Upper lobe of left lung (tissue), 6 donors: ENCODE measurements around the gene UGT1A5. TPM values are rescaled to one million over a fixed set of nuclear protein-coding genes. Genes with fewer than 3 reads are reported as not detected.

Experiments
- ATAC-seq, 2 donors: fragments of 200-7000 bp; cut with Tn5 transposase; one replicate each; pipeline ENCODE4 v1.9.1; 2022; ENCODE audit warnings: mild to moderate bottlenecking in 2 of 2, moderate library complexity in 2 of 2; ENCODE audit not compliant: low FRiP score in 2 of 2
- DNase-seq, 2 donors: peaks; one replicate each; pipeline ENCODE4 v3.0.0-alpha.2; 2019 to 2020
- H3K27ac ChIP-seq, 4 donors: fragments of 200-600 bp; sonication (generic); one replicate each; pipeline ENCODE4 v1.5.1; 2016 to 2019
- H3K27me3 ChIP-seq, 4 donors: fragments of 200-600 bp; sonication (generic); one replicate each; pipeline ENCODE4 v1.5.1; 2017 to 2019
- H3K36me3 ChIP-seq, 4 donors: fragments of 200-600 bp; sonication (generic); one replicate each; pipeline ENCODE4 v1.5.1; 2016 to 2019
- H3K4me1 ChIP-seq, 4 donors: fragments of 200-600 bp; sonication (generic); one replicate each; pipeline ENCODE4 v1.5.1; 2018 to 2019
- H3K4me3 ChIP-seq, 4 donors: fragments of 200-600 bp; sonication (generic); one replicate each; pipeline ENCODE4 v1.5.1; 2017 to 2019; ENCODE audit warnings: mild to moderate bottlenecking in 2 of 4, moderate library complexity in 1 of 4
- H3K9me3 ChIP-seq, 4 donors: fragments of 200-600 bp; sonication (generic); one replicate each; pipeline ENCODE4 v1.5.1; 2018 to 2019
- CTCF ChIP-seq, 6 experiments: fragments of 450-650 bp in 4 of 6; fragments of 200-600 bp in 2 of 6; sonication (generic) in 2 of 6; IDR thresholded peaks; one replicate each; pipeline ENCODE4 v1.5.1; 2016 to 2019; ENCODE audit warnings: antibody characterized with exemption in 6 of 6
- EP300 ChIP-seq, 4 donors: sonication (generic); formaldehyde crosslinking; IDR thresholded peaks; one replicate each; pipeline ENCODE4 v1.5.1; 2017; ENCODE audit warnings: antibody characterized with exemption in 4 of 4, control low read depth in 2 of 4
- POLR2A ChIP-seq, 4 donors: fragments of 450-650 bp; IDR thresholded peaks; one replicate each; pipeline ENCODE4 v1.5.1; 2016 to 2017; ENCODE audit warnings: antibody characterized with exemption in 4 of 4, mild to moderate bottlenecking in 2 of 4
- POLR2AphosphoS5 ChIP-seq, 2 donors: sonication (generic); formaldehyde crosslinking; IDR thresholded peaks; one replicate each; pipeline ENCODE4 v1.5.1; 2017; ENCODE audit warnings: antibody characterized with exemption in 2 of 2
- WGBS, 2 donors: methylation state at CpG; one replicate each; pipeline ENCODE4 v1.1.5; 2017 to 2018; 5-methylcytosine and 5-hydroxymethylcytosine counted together
- total RNA-seq, 6 donors: library from RNA; depleted of rRNA in 4 of 6; stranded (reverse); fragments of >200 nt in 4 of 6; gene quantifications; one replicate each; pipeline versions ENCODE4 v1.1.0 to v1.2.1, GENCODE V29; 2016 to 2021
- donor health status: DM: no; HTN: no; CAD: no; lungs with moderate emphysema.
- donor health status: DM: no; HTN: yes; CAD: no; lungs with severe emphysema.

UGT1A5 gene
- total RNA-seq, 6 donors from 2014 or later, result 1.0 TPM; not detected in 5

GRCh38 chr2:233673896-233674295 is 38.8 kb upstream of the UGT1A5 start:
- no peaks in the 10 kb centered on the region for H3K4me1 ChIP-seq
- no peak overlapping the region for H3K27ac ChIP-seq
- DNase-seq, result no peak
- H3K27me3 ChIP-seq, result no peaks in the 10 kb centered on the region
- no peak for ATAC-seq
- no peak overlapping the region for H3K4me3 ChIP-seq
- H3K9me3 ChIP-seq, result no peaks in the 10 kb centered on the region
- no peak for TF ChIP-seq EP300 (IDR thresholded peaks at IDR 0.05)
- TF ChIP-seq CTCF (IDR thresholded peaks at IDR 0.05), result no peak
- no peak for TF ChIP-seq POLR2A (IDR thresholded peaks at IDR 0.05)
- no peak for TF ChIP-seq POLR2AphosphoS5 (IDR thresholded peaks at IDR 0.05)
- H3K36me3 ChIP-seq, result no peaks in the 10 kb centered on the region

GRCh38 chr2:233674314-233674713 is 38.4 kb upstream of the UGT1A5 start:
- H3K9me3 ChIP-seq, result no peaks in the 10 kb centered on the region
- H3K36me3 ChIP-seq, result no peaks in the 10 kb centered on the region
- no peak overlapping the region for H3K27ac ChIP-seq
- DNase-seq (no peak), ATAC-seq (no peak)
- H3K4me1 ChIP-seq, result no peaks in the 10 kb centered on the region
- no peaks in the 10 kb centered on the region for H3K27me3 ChIP-seq
- no peak overlapping the region for H3K4me3 ChIP-seq
- 61 to 76% methylated on average over 1 of the region's 1 CpG for WGBS, 2 donors
- TF ChIP-seq CTCF (IDR thresholded peaks at IDR 0.05), result no peak
- no peak for TF ChIP-seq EP300 (IDR thresholded peaks at IDR 0.05)
- TF ChIP-seq POLR2A (IDR thresholded peaks at IDR 0.05), result no peak
- no peak for TF ChIP-seq POLR2AphosphoS5 (IDR thresholded peaks at IDR 0.05)

GRCh38 chr2:233674995-233675394 is 37.7 kb upstream of the UGT1A5 start:
- Histone ChIP-seq H3K4me1 (no peaks in the 10 kb centered on the region), H3K36me3 (no peaks in the 10 kb centered on the region), H3K27me3 (no peaks in the 10 kb centered on the region), H3K27ac (no peak overlapping the region), H3K9me3 (no peaks in the 10 kb centered on the region), H3K4me3 (no peak overlapping the region)
- ATAC-seq (no peak), DNase-seq (no peak)
- no peak for TF ChIP-seq POLR2AphosphoS5 (IDR thresholded peaks at IDR 0.05)
- TF ChIP-seq POLR2A (IDR thresholded peaks at IDR 0.05), result no peak
- no peak for TF ChIP-seq EP300 (IDR thresholded peaks at IDR 0.05)
- TF ChIP-seq CTCF (IDR thresholded peaks at IDR 0.05), result no peak
- WGBS, 2 donors, result 34 to 56% methylated on average over 4 of the region's 4 CpGs

- DNase-seq (no peak), ATAC-seq (no peak)
- Histone ChIP-seq H3K36me3 (no peaks in the 10 kb centered on the region), H3K4me1 (no peaks in the 10 kb centered on the region), H3K27me3 (no peaks in the 10 kb centered on the region), H3K4me3 (no peak overlapping the region), H3K27ac (no peak overlapping the region), H3K9me3 (no peaks in the 10 kb centered on the region)
- WGBS, 2 donors, result 82 to 91% methylated on average over 2 of the region's 2 CpGs
- TF ChIP-seq EP300 (IDR thresholded peaks at IDR 0.05), result no peak
- TF ChIP-seq POLR2A (IDR thresholded peaks at IDR 0.05), result no peak
- no peak for TF ChIP-seq POLR2AphosphoS5 (IDR thresholded peaks at IDR 0.05)
Measured at GRCh38 chr2:233676046-233676445, 36.7 kb upstream of the UGT1A5 start.

GRCh38 chr2:233679196-233679595 is 33.5 kb upstream of the UGT1A5 start:
- 69 to 77% methylated on average over 4 of the region's 4 CpGs for WGBS, 2 donors
- DNase-seq, result no peak
- no peaks in the 10 kb centered on the region for H3K4me1 ChIP-seq
- TF ChIP-seq EP300 (IDR thresholded peaks at IDR 0.05), result no peak
- TF ChIP-seq CTCF (IDR thresholded peaks at IDR 0.05), result no peak
- no peak for TF ChIP-seq POLR2AphosphoS5 (IDR thresholded peaks at IDR 0.05)
- TF ChIP-seq POLR2A (IDR thresholded peaks at IDR 0.05), result no peak
- no peaks in the 10 kb centered on the region for H3K27me3 ChIP-seq
- H3K9me3 ChIP-seq, result no peaks in the 10 kb centered on the region
- ATAC-seq, result no peak
- H3K36me3 ChIP-seq, result no peaks in the 10 kb centered on the region
- H3K27ac ChIP-seq, result no peak overlapping the region
- H3K4me3 ChIP-seq, result no peak overlapping the region
